OCI-LY1 (cell line): ENCODE data around the gene OGG1.
A peak's percentile ranks its signal among the peaks of the same experiment; 100 is the strongest.

ENCODE experiments used
- H2AFZ ChIP-seq: fragments of 200-600 bp; sonication (generic), shearing (Covaris generic); 2 replicates; pipeline ENCODE4 v1.6.0; 2014; ENCODE audit warnings: antibody characterized with exemption, mild to moderate bottlenecking, low read length
- H3F3A ChIP-seq: fragments of 200-600 bp; sonication (generic), shearing (Covaris generic); 2 replicates; pipeline ENCODE4 v1.6.0; 2014; ENCODE audit warnings: mild to moderate bottlenecking, antibody characterized with exemption, low read length, moderate library complexity; ENCODE audit not compliant: insufficient read depth
- H3K27ac ChIP-seq: fragments of 200-600 bp; sonication (generic); 2 replicates; pipeline ENCODE4 v1.5.1; 2014; ENCODE audit warnings: low read length, mixed run types, mild to moderate bottlenecking, low read depth; ENCODE audit not compliant: poor library complexity, severe bottlenecking
- H3K27me3 ChIP-seq: fragments of 200-600 bp; sonication (generic); 2 replicates; pipeline ENCODE4 v1.6.0; 2014; ENCODE audit warnings: antibody characterized with exemption, mild to moderate bottlenecking, low read length, moderate library complexity; ENCODE audit not compliant: insufficient read depth
- H3K36me3 ChIP-seq: fragments of 200-600 bp; sonication (generic); 2 replicates; pipeline ENCODE4 v1.6.1; 2014; ENCODE audit warnings: mild to moderate bottlenecking, antibody characterized with exemption, low read length, moderate library complexity, mixed read lengths; ENCODE audit not compliant: insufficient read depth
- H3K4me1 ChIP-seq: fragments of 200-600 bp; sonication (generic); 2 replicates; pipeline ENCODE4 v1.5.1; 2014; ENCODE audit warnings: mild to moderate bottlenecking, low read length, moderate library complexity; ENCODE audit not compliant: insufficient read depth, severe bottlenecking
- H3K4me2 ChIP-seq: fragments of 200-600 bp; sonication (generic), shearing (Covaris generic); 2 replicates; pipeline ENCODE4 v1.6.1; 2014; ENCODE audit warnings: low read length
- H3K4me3 ChIP-seq: fragments of 200-600 bp; sonication (generic); 2 replicates; pipeline ENCODE4 v1.5.1; 2014; ENCODE audit warnings: low read length, low read depth, mild to moderate bottlenecking, mixed read lengths; ENCODE audit not compliant: poor library complexity, severe bottlenecking
- H3K79me2 ChIP-seq: fragments of 200-600 bp; shearing (Covaris generic); 2 replicates; pipeline ENCODE4 v1.6.1; 2016; ENCODE audit warnings: mixed run types, low read length, mixed read lengths; ENCODE audit not compliant: insufficient read depth
- H3K9ac ChIP-seq: fragments of 200-600 bp; sonication (generic), shearing (Covaris generic); 2 replicates; pipeline ENCODE4 v1.6.1; 2014; ENCODE audit warnings: mild to moderate bottlenecking, low read length, mixed read lengths
- H3K9me2 ChIP-seq: fragments of 200-600 bp; sonication (generic), shearing (Covaris generic); 2 replicates; pipeline ENCODE4 v1.6.1; 2014; ENCODE audit warnings: low read depth, mild to moderate bottlenecking, low read length, mixed read lengths
- H3K9me3 ChIP-seq: fragments of 200-600 bp; shearing (Covaris generic); 2 replicates; pipeline ENCODE4 v1.6.1; 2014; ENCODE audit warnings: low read length, mixed read lengths
- H4K20me1 ChIP-seq: fragments of 200-600 bp; sonication (generic), shearing (Covaris generic); 2 replicates; pipeline ENCODE4 v1.6.0; 2016; ENCODE audit warnings: mild to moderate bottlenecking, low read length; ENCODE audit not compliant: insufficient read depth
- CTCF ChIP-seq: fragments of 200-600 bp; sonication (generic), shearing (Covaris generic); IDR thresholded peaks from 2 replicates; pipeline ENCODE4 v1.5.1; 2017; ENCODE audit warnings: mild to moderate bottlenecking, antibody characterized with exemption, low read length, moderate library complexity, mixed read lengths
- EZH2 ChIP-seq: fragments of 200-600 bp; sonication (generic), shearing (Covaris generic); IDR thresholded peaks from 2 replicates; pipeline ENCODE4 v1.8.0; 2017; ENCODE audit warnings: borderline replicate concordance, mixed run types, mild to moderate bottlenecking, antibody characterized with exemption, low read length, moderate library complexity, mixed read lengths

The OGG1 gene

DNA sequence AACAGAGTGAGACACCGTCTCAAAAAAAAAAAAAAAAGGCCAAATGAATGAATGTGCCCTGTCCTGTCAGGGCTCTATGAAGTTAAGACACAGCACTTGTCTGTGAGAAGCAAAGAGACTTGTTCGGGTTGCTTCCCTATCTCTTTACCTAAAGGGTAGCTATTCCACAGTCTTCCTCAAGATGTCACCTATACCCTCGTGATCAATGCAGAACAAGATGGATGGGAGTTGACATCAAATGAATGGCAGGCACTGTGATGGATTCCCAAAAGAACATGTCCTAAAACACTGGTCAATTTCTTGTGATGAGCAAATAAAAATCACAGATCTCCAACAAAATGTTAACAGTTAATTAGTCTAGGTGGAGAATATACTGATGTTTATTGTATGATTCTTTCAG, 33.0 kb downstream of the OGG1 start:
- TF ChIP-seq EZH2 (no peak), CTCF (peak; percentile 27; the same call in 1 of the 2 replicates)
- Histone ChIP-seq H3K4me3 (no peak overlapping the region), H3K9me3 (no peaks in the 10 kb centered on the region), H4K20me1 (no peaks in the 10 kb centered on the region), H2AFZ (no peak overlapping the region), H3K27ac (peak overlapping the region; percentile 88), H3K79me2 (no peaks in the 10 kb centered on the region), H3F3A (no peaks in the 10 kb centered on the region), H3K4me2 (no peak overlapping the region), H3K4me1 (peaks cover 34% of the 10 kb centered on the region), H3K36me3 (peaks cover 46% of the 10 kb centered on the region; the same call in 1 of the 2 replicates), H3K27me3 (no peaks in the 10 kb centered on the region), H3K9me2 (no peaks in the 10 kb centered on the region), H3K9ac (no peak overlapping the region)

GRCh38 chr3:9783954-9784353, 34.2 kb downstream of the OGG1 start:
- TF ChIP-seq CTCF = no peak
- no peak for TF ChIP-seq EZH2
- Histone ChIP-seq H3K9ac (no peak overlapping the region), H3K9me2 (no peaks in the 10 kb centered on the region), H4K20me1 (no peaks in the 10 kb centered on the region), H3F3A (no peaks in the 10 kb centered on the region), H3K9me3 (no peaks in the 10 kb centered on the region), H3K4me2 (no peak overlapping the region), H3K4me3 (no peak overlapping the region), H3K27ac (no peak overlapping the region), H3K27me3 (no peaks in the 10 kb centered on the region), H2AFZ (no peak overlapping the region), H3K4me1 (peaks cover 34% of the 10 kb centered on the region), H3K36me3 (peaks cover 49% of the 10 kb centered on the region), H3K79me2 (no peaks in the 10 kb centered on the region)

DNA sequence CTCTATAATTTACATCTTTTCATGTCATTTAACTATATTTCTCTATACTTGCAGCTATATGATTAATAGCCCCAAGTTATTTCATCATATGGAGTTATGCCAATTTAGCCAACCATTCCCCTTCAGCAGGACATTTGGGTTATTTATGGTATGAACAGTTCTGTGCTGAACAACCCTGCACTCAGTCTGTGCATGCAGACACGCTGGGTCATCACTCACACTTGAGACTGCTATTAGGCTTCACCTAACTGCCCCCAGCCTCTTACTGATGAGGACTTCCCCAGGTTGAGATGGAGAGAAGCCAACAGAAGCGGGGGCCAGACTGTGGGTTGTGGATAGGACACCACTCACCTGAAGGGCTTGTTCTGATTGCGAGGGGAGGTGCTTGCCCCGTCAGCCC, 35.2 kb downstream of the OGG1 start:
- no peak overlapping the region for H3K9ac ChIP-seq
- H3K27me3 ChIP-seq = no peaks in the 10 kb centered on the region
- H2AFZ ChIP-seq = no peak overlapping the region
- H3F3A ChIP-seq = no peaks in the 10 kb centered on the region
- no peaks in the 10 kb centered on the region for H3K9me3 ChIP-seq
- H3K4me3 ChIP-seq = no peak overlapping the region
- no peak for TF ChIP-seq EZH2
- no peak for TF ChIP-seq CTCF
- H3K4me2 ChIP-seq = no peak overlapping the region
- peaks cover 25% of the 10 kb centered on the region for H3K4me1 ChIP-seq
- H3K79me2 ChIP-seq = no peaks in the 10 kb centered on the region
- H3K9me2 ChIP-seq = no peaks in the 10 kb centered on the region
- H3K36me3 ChIP-seq = peaks cover 55% of the 10 kb centered on the region
- H3K27ac ChIP-seq = no peak overlapping the region
- no peaks in the 10 kb centered on the region for H4K20me1 ChIP-seq
